SJSA1 (cell line): ENCODE measurements around the gene ARL4D. TPM values are rescaled to one million over a fixed set of nuclear protein-coding genes. Genes with fewer than 3 reads are reported as not detected.
A peak's percentile ranks its signal among the peaks of the same experiment; 100 is the strongest.

Experiments
- DNase-seq, 2 experiments: peaks; one replicate each; pipeline ENCODE4 v3.0.0-alpha.2; 2015 to 2020; ENCODE audit warnings: low spot score in 2 of 2, low read depth in 1 of 2
- H3K27ac ChIP-seq: fragments of 250-450 bp; sonication (Bioruptor Pico); 2 replicates; pipeline ENCODE4 v1.5.1; 2020; ENCODE audit warnings: mild to moderate bottlenecking, moderate library complexity
- H3K27me3 ChIP-seq: fragments of 250-450 bp; sonication (Bioruptor Pico); replicated peaks from 2 replicates; pipeline ENCODE4 v1.5.1; 2020; ENCODE audit warnings: mild to moderate bottlenecking, moderate library complexity
- H3K36me3 ChIP-seq: fragments of 250-450 bp; sonication (Bioruptor Pico); 2 replicates; pipeline ENCODE4 v1.5.1; 2020; ENCODE audit warnings: mild to moderate bottlenecking
- H3K4me1 ChIP-seq: fragments of 250-450 bp; sonication (Bioruptor Pico); replicated peaks from 2 replicates; pipeline ENCODE4 v1.6.1; 2021; ENCODE audit warnings: mild to moderate bottlenecking
- H3K4me3 ChIP-seq: fragments of 250-450 bp; sonication (Bioruptor Pico); 2 replicates; pipeline ENCODE4 v1.5.1; 2020; ENCODE audit warnings: mild to moderate bottlenecking
- H3K9me3 ChIP-seq: fragments of 250-450 bp; sonication (Bioruptor Pico); replicated peaks from 2 replicates; pipeline ENCODE4 v1.5.1; 2020; ENCODE audit warnings: mild to moderate bottlenecking
- total RNA-seq: library from RNA; depleted of rRNA; stranded (reverse); fragments of >200 nt; shearing (Covaris generic); gene quantifications from 2 replicates; pipeline ENCODE4 v1.2.3, GENCODE V29; 2014; rRNA removed

The ARL4D gene, protein sequence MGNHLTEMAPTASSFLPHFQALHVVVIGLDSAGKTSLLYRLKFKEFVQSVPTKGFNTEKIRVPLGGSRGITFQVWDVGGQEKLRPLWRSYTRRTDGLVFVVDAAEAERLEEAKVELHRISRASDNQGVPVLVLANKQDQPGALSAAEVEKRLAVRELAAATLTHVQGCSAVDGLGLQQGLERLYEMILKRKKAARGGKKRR
- total RNA-seq, result 21.2 and 28.0 TPM in 2 replicates

DNA sequence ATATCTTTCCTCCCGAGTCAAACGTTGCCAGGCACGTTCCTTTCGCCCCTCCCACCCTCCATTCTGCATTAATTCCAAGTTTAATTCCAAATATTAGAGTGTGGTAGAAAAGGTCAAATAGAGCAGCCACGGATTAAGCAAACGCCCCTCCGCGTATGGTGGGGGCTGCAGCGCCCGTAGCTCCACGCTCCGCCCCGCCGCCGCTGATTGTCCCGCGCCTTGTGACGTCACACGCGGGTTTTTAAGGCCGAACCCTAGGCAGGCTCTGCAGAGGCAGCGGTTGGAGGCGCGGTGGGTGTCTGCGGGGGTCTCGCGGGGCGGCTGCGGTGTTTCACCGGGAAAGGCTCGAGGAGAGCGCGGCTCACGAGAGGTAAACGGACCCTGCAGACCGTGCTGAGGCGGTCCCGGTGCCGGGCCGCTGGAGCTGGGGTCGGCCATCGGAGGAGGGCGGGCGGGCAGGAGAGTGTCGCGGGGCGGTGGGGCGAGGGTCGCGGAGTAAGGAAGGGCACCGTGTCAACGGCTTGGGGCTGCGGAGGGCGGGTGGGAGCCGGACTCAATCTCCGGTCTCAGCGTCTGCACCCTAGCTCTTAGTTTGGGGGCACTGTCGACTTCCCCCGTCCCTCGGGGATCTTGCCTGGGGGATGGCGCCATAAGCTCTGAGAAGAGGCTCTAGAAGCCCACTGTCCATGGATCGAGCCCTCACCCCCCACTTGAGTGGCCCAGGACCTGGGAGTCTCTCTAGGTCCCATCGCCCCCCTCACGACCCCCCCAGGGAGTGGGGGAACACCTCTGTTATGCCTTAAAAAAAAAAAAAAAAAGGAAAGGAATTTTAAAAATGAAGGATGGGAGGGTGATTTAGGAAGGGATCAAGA lies at the start of gene ARL4D:
Gene ARL4D (plus strand): TSS at position 270 of the 872 bp plus-strand sequence. CDS start 740 bp downstream, outside the sequence.
- peak within 1 kb of the TSS; percentile 63 for H3K4me3 ChIP-seq
- DNase-seq, result peak; percentile 83 to 92
- no peaks in the 10 kb centered on the region for H3K9me3 ChIP-seq
- no peaks in the 10 kb centered on the region for H3K27me3 ChIP-seq
- peaks cover 32% of the 10 kb centered on the region for H3K36me3 ChIP-seq
- peak within 1 kb of the TSS; percentile 64 for H3K27ac ChIP-seq
- peaks cover 39% of the 10 kb centered on the region for H3K4me1 ChIP-seq

DNA sequence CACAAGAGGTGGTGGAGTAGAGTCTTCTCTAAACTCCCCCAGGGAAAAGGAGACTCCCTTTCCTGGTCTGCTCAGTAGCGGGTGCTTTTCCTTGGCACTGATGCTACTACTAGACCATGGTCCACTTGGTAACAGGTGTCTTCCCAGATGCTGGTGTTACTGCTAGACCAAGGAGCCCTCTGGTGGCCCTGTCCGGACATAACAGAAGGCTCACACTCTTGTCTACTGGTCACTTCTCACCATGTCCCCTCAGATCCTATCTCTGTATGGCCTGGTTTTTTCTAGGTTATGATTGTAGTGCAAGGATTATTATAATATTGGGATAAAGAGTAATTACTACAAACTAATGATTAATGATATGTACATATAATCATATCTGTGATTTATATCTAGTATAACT lies 49.7 kb upstream of the ARL4D start:
- peaks cover 25% of the 10 kb centered on the region for H3K9me3 ChIP-seq
- no peak overlapping the region for H3K4me3 ChIP-seq
- H3K27me3 ChIP-seq, result no peaks in the 10 kb centered on the region
- peaks cover 53% of the 10 kb centered on the region for H3K36me3 ChIP-seq
- DNase-seq, result no peak
- H3K27ac ChIP-seq, result no peak overlapping the region
- H3K4me1 ChIP-seq, result no peaks in the 10 kb centered on the region

DNA sequence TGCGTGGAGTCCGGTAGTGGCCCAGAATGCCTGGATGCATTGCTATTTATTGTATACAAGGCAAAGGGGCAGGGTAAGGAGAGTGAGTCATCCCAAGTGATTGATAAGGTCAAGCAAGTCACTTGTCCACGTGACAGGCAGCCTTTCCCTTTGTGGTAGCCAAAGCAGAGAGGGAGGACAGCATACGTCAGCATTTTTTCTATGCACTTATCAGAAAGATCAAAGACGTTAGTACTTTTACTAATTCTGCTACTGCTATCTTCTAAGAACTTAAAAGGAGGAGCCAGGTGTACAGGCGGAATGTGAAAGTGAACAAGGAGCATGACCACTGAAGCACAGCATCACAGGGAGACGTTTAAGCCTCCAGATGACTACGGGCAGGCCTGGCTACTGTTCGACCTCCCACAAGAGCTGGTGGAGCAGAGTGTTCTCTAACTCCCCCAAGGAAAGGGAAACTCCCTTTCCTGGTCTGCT lies 47.9 kb upstream of the ARL4D start:
- peaks cover 25% of the 10 kb centered on the region for H3K9me3 ChIP-seq
- H3K4me1 ChIP-seq, result no peaks in the 10 kb centered on the region
- H3K27ac ChIP-seq, result no peak overlapping the region
- H3K4me3 ChIP-seq, result no peak overlapping the region
- H3K36me3 ChIP-seq, result peaks cover 52% of the 10 kb centered on the region
- DNase-seq, result no peak
- no peaks in the 10 kb centered on the region for H3K27me3 ChIP-seq

DNA sequence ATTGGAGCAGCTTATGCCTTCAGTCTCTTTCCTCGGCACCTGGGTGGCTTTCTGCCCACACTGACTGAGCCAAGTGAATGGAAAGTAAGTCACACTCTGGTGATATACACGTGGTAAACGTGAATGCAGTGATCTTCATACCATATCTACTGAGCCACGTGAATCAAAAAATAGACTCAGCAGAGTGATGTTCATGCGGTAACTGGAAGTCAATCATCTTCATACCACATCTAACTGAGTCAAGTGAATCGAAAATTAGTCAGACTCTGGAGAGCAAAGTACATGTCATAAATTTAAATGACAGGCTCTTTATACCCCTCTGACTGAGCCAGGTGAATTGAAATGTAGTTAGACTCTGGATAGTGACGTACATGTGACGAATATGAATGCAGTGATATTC lies 47.1 kb upstream of the ARL4D start:
- DNase-seq, result no peak
- Histone ChIP-seq H3K4me1 (peaks cover 4% of the 10 kb centered on the region), H3K9me3 (peaks cover 25% of the 10 kb centered on the region), H3K27me3 (no peaks in the 10 kb centered on the region), H3K36me3 (peaks cover 52% of the 10 kb centered on the region), H3K27ac (no peak overlapping the region), H3K4me3 (no peak overlapping the region)

DNA sequence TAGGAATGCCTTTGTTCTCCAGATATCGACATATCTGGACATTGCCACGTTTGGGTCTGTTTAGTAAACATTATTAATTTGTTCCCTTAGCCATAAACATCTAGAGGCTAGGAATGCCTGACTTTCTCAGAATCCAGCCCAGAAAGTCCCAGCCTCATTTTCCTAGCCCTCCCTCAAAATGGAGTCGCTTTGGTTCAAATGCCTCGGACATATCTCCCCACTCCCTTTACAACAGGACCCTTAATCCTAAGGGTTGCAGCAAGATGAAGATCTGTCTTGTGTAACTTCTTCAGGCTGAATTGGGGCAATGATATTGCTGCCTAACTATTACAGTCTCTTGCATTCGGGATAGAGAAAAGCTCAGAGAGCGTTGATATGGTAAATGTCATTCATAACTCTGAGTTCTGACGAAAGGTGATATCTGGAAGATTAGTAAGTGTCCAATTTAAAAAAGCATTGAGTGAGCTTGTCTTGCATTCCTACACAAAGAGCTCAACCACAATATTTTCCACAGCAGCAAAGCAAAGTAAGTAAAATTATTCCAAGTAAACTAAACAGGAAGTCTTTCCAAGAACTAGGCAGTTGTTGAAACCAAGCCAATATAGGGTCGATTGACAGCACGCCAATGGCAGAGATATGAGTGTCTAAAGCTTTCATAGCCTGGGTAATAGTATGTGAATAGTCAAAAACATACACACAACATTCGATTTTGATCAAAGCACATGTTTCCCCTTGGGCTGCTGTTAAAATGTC lies 46.0 kb upstream of the ARL4D start:
- H3K4me1 ChIP-seq, result peaks cover 15% of the 10 kb centered on the region
- peaks cover 21% of the 10 kb centered on the region for H3K9me3 ChIP-seq
- no peak overlapping the region for H3K27ac ChIP-seq
- H3K4me3 ChIP-seq, result no peak overlapping the region
- no peak for DNase-seq
- H3K36me3 ChIP-seq, result peaks cover 48% of the 10 kb centered on the region
- H3K27me3 ChIP-seq, result no peaks in the 10 kb centered on the region

DNA sequence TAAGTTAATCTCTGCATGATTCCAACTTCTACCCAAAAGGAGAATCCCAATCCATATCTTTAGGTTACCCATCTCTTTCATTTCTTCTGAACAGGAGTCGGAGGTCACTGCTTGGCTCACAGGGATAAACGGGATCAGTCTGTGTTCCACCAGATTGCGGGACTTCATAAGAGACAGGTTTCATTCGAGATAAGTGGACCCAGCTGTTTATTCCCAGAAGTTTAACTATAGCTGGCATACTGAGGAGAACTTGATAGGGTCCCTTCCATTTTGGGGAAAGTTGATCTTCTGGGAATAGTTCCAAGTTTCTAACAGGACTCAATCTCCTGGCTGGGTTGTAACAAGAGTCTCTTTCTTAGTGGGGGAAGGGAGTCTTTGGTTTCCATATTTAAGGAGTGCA lies 45.4 kb upstream of the ARL4D start:
- Histone ChIP-seq H3K4me3 (no peak overlapping the region), H3K36me3 (peaks cover 44% of the 10 kb centered on the region), H3K27ac (no peak overlapping the region), H3K4me1 (peaks cover 15% of the 10 kb centered on the region), H3K27me3 (no peaks in the 10 kb centered on the region), H3K9me3 (peaks cover 16% of the 10 kb centered on the region)
- no peak for DNase-seq

DNA sequence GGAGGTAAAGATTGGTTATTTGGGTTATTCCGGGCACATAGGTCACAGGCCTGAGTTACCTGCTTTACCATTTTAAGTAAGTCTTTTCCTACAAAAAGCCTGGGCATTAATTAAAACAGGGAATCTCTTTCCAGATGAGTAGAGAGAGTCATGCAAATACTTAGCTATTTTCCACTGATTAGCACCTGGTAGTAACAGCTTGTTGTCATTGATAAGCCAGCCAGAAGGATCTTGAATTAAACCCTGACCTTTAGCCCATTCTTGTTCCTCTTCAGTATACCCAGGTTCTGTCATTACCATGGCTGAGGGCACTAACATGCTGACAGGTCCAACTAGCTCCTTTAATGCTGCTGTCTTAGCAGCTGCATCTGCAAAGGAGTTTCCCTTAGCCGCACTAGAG lies 44.4 kb upstream of the ARL4D start:
- H3K27ac ChIP-seq, result no peak overlapping the region
- H3K36me3 ChIP-seq, result peaks cover 45% of the 10 kb centered on the region
- no peak overlapping the region for H3K4me3 ChIP-seq
- H3K9me3 ChIP-seq, result peaks cover 9% of the 10 kb centered on the region
- no peak for DNase-seq
- H3K27me3 ChIP-seq, result no peaks in the 10 kb centered on the region
- H3K4me1 ChIP-seq, result peaks cover 18% of the 10 kb centered on the region

DNA sequence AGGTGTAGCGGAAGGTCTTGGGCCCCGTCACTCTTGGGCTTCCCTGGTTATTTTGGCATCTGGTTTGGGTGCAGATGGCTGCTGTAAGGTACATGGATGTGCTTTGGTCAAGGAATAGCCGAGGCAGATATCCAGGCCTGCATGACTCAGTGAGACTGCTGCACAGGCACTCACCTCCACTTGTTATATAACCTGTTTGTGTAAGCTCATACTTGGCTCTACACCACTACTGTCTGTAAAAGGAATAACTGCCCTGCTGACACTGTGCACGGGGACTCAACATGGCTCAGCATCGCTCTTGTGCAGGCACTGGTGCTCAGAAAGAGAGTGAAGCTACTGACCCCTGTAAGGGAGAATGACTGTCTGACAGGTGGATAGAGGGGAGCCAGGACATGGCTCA lies 42.3 kb upstream of the ARL4D start:
- no peaks in the 10 kb centered on the region; the same call in 1 of the 2 replicates for H3K27me3 ChIP-seq
- no peak overlapping the region for H3K27ac ChIP-seq
- no peaks in the 10 kb centered on the region; the same call in 1 of the 2 replicates for H3K9me3 ChIP-seq
- DNase-seq, result no peak
- peaks cover 37% of the 10 kb centered on the region for H3K36me3 ChIP-seq
- peaks cover 27% of the 10 kb centered on the region for H3K4me1 ChIP-seq
- no peak overlapping the region for H3K4me3 ChIP-seq

DNA sequence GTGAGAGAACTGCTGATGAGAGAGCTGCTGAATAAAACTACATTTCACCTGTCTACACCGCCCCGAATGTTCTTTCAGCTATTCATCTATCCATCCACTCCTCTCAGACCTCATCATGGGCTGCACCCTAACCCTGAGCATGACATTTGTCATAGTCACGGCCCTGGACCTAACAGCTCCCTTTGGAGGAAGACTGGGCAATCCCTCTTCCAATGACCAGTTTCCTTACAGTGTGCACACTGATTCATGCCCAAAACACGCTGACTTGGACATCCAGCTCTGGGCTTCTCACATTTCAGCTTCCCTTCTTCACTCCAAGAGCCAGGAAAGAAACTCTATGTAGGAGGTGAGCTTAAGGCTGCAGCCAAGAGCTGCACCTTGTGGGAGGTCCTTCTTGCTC lies 41.8 kb upstream of the ARL4D start:
- no peaks in the 10 kb centered on the region; the same call in 1 of the 2 replicates for H3K27me3 ChIP-seq
- peaks cover 30% of the 10 kb centered on the region for H3K4me1 ChIP-seq
- H3K36me3 ChIP-seq, result peaks cover 32% of the 10 kb centered on the region
- H3K4me3 ChIP-seq, result no peak overlapping the region
- DNase-seq, result peak; percentile 67 to 79
- no peaks in the 10 kb centered on the region; the same call in 1 of the 2 replicates for H3K9me3 ChIP-seq
- H3K27ac ChIP-seq, result no peak overlapping the region

DNA sequence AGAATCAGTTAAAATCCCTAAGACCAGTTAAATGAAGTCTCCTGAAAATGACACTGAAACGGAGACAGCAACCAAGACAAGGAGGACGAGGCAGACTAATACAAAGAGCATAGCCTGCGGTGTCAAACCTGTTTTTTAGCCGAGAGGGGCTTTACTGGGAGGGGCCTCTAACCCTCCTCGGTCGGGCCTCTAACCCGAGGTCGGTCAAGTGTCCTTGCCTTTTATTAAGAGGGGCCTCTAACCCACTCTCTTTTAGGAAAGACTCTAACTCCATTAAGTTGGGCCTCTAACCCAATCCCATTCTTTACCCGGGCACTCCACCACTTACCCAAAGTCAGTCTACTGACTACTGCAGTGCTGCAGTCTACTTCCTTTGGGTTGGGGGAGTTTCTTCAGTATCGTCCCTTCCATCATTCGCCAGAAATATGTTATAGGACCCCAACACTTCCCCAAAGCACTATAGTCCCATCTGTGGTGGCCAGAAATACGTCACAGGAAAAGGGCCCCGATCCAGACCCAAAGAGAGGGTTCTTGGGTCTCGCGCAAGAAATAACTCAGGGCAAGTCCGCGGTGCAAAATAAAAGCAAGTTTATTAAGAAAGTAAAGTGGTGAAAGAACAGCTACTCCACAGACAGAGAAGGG lies 39.2 kb upstream of the ARL4D start:
- H3K27ac ChIP-seq, result peak overlapping the region; percentile 100
- DNase-seq, result no peak
- no peaks in the 10 kb centered on the region; the same call in 1 of the 2 replicates for H3K9me3 ChIP-seq
- peaks cover 7% of the 10 kb centered on the region for H3K36me3 ChIP-seq
- H3K27me3 ChIP-seq, result no peaks in the 10 kb centered on the region; the same call in 1 of the 2 replicates
- H3K4me3 ChIP-seq, result peak overlapping the region; percentile 40
- peaks cover 34% of the 10 kb centered on the region for H3K4me1 ChIP-seq

DNA sequence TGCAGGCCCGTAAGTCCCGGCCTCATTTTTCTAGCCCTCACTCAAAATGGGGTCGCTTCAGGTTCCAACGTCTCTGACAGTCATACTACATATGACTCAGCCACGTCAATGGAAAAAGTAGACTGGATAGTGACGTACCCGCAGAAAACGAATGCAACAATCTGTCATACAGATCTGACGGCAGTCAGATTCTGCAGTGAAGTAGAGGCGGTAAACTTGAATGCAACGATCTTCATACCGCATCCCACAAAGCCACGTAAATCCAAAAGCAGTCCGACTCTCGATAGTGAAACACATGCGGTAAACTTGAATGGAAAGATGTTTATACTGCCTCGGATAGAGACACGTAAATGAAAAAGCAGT lies 38.4 kb upstream of the ARL4D start:
- Histone ChIP-seq H3K9me3 (no peaks in the 10 kb centered on the region; the same call in 1 of the 2 replicates), H3K27me3 (no peaks in the 10 kb centered on the region; the same call in 1 of the 2 replicates), H3K36me3 (peaks cover 5% of the 10 kb centered on the region; the same call in 1 of the 2 replicates), H3K4me1 (peaks cover 34% of the 10 kb centered on the region), H3K27ac (peak overlapping the region; percentile 100), H3K4me3 (peak overlapping the region; percentile 40)
- DNase-seq, result peak in 1 of 2 experiments; percentile 86

DNA sequence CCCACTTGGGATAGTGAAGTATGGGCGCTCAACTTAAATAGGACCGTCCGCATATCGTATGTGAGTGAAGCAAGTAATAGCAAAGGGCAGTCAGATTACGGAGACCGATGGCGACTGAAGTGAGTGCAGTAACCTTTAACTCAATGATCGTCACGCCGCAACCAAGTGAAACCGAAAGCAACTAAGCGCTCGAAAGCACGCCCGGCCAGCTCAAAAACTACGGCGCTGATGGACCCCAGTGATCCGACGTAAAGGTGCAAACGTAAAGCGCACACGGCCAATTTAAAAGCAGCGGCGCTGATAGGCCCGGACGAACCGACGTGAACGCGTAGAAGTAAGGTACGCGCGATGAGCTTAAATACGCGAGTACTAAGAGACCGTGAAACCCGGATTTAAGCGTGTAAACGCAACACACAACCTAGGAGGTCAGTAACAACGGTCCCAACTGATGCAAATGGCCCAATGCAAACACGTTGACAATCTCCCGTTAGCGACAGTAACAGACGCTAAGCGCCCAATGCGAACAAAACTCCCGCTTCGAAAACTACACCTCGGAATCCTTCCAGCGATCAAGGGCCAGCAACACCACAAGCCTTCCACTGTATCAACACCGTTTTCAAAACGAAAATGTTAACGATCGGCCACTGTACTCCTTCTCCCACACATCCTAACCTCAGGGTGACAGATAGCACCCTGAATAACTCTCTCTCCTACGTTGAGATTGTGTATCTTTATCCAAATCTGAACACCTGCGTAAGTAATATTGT lies 37.9 kb upstream of the ARL4D start:
- Histone ChIP-seq H3K4me3 (peak overlapping the region; percentile 40), H3K4me1 (peaks cover 34% of the 10 kb centered on the region), H3K9me3 (no peaks in the 10 kb centered on the region; the same call in 1 of the 2 replicates), H3K27ac (peak overlapping the region; percentile 100), H3K27me3 (no peaks in the 10 kb centered on the region; the same call in 1 of the 2 replicates), H3K36me3 (peaks cover 5% of the 10 kb centered on the region; the same call in 1 of the 2 replicates)
- peak; percentile 99 to 100 for DNase-seq
